Karpas-422 (cell line): ENCODE results near the gene CXCL6. TPM values are rescaled to one million over a fixed set of nuclear protein-coding genes. Genes with fewer than 3 reads are reported as not detected.

Experiments
- DNase-seq: peaks from one replicate; pipeline ENCODE4 v3.0.0-alpha.2; 2015
- H2AFZ ChIP-seq: fragments of 200-600 bp; sonication (generic); 2 replicates; pipeline ENCODE4 v1.6.1; 2014; ENCODE audit warnings: antibody characterized with exemption, low read length, mixed read lengths
- H3K27ac ChIP-seq: fragments of 200-600 bp; sonication (generic); 2 replicates; pipeline ENCODE4 v1.5.1; 2014; ENCODE audit warnings: mild to moderate bottlenecking, low read length, moderate library complexity
- H3K27me3 ChIP-seq: fragments of 200-600 bp; sonication (generic); 2 replicates; pipeline ENCODE4 v1.6.1; 2014; ENCODE audit warnings: low read length, mixed read lengths
- H3K36me3 ChIP-seq: fragments of 200-600 bp; sonication (generic); 2 replicates; pipeline ENCODE4 v1.6.1; 2014; ENCODE audit warnings: low read length, mixed read lengths; ENCODE audit not compliant: insufficient read depth
- H3K4me1 ChIP-seq: fragments of 200-600 bp; sonication (generic); 2 replicates; pipeline ENCODE4 v1.6.1; 2014; ENCODE audit warnings: mild to moderate bottlenecking, low read length, mixed read lengths
- H3K4me2 ChIP-seq: fragments of 200-600 bp; sonication (generic); 2 replicates; pipeline ENCODE4 v1.6.1; 2014; ENCODE audit warnings: low read length, low read depth, mild to moderate bottlenecking; ENCODE audit not compliant: poor library complexity, severe bottlenecking
- H3K4me3 ChIP-seq: fragments of 200-600 bp; sonication (generic); 2 replicates; pipeline ENCODE4 v1.5.1; 2014; ENCODE audit warnings: mild to moderate bottlenecking, antibody characterized with exemption, low read length, mixed read lengths
- H3K79me2 ChIP-seq: fragments of 200-600 bp; sonication (generic); 2 replicates; pipeline ENCODE4 v1.6.1; 2014; ENCODE audit warnings: mild to moderate bottlenecking, low read length, mixed read lengths
- H3K9ac ChIP-seq: fragments of 200-600 bp; sonication (generic); 2 replicates; pipeline ENCODE4 v1.6.0; 2014; ENCODE audit warnings: low read length
- H3K9me2 ChIP-seq: fragments of 200-600 bp; sonication (generic), shearing (Covaris generic); replicated peaks from 2 replicates; pipeline ENCODE4 v1.6.0; 2014; ENCODE audit warnings: mild to moderate bottlenecking, low read length, moderate library complexity; ENCODE audit not compliant: insufficient read depth
- H3K9me3 ChIP-seq: fragments of 300-700, 200-600 bp; sonication (generic); 2 replicates; pipeline ENCODE4 v1.6.1; 2014; ENCODE audit warnings: low read length, mixed read lengths
- H4K20me1 ChIP-seq: fragments of 200-600 bp; sonication (generic); 2 replicates; pipeline ENCODE4 v1.6.1; 2014; ENCODE audit warnings: mild to moderate bottlenecking, antibody characterized with exemption, low read length, low read depth; ENCODE audit not compliant: insufficient read depth
- total RNA-seq: library from RNA; depleted of rRNA; stranded (reverse); fragments of >200 nt; shearing (Covaris generic); gene quantifications from 2 replicates; pipeline ENCODE4 v1.2.3, GENCODE V29; 2014; ENCODE audit warnings: low replicate concordance

Gene CXCL6
- total RNA-seq, 1 experiment from 2014 or later, result not detected

GRCh38 chr4:73814679-73815078 lies 21.8 kb upstream of the CXCL6 start:
- no peaks in the 10 kb centered on the region; the same call in 1 of the 2 replicates for H3K27me3 ChIP-seq
- H3K9ac ChIP-seq, result no peak overlapping the region
- DNase-seq, result no peak
- H3K9me2 ChIP-seq, result no peaks in the 10 kb centered on the region
- no peaks in the 10 kb centered on the region for H3K36me3 ChIP-seq
- H2AFZ ChIP-seq, result no peak overlapping the region
- H3K4me2 ChIP-seq, result no peak overlapping the region
- no peaks in the 10 kb centered on the region for H3K4me1 ChIP-seq
- no peaks in the 10 kb centered on the region for H3K9me3 ChIP-seq
- H4K20me1 ChIP-seq, result no peaks in the 10 kb centered on the region
- H3K79me2 ChIP-seq, result no peaks in the 10 kb centered on the region
- H3K27ac ChIP-seq, result no peak overlapping the region
- H3K4me3 ChIP-seq, result no peak overlapping the region

GRCh38 chr4:73815145-73815544 lies 21.3 kb upstream of the CXCL6 start:
- Histone ChIP-seq H3K79me2 (no peaks in the 10 kb centered on the region), H3K9ac (no peak overlapping the region), H3K4me2 (no peak overlapping the region), H3K9me3 (no peaks in the 10 kb centered on the region), H3K9me2 (no peaks in the 10 kb centered on the region), H3K27ac (no peak overlapping the region), H3K27me3 (no peaks in the 10 kb centered on the region; the same call in 1 of the 2 replicates), H3K4me1 (no peaks in the 10 kb centered on the region), H4K20me1 (no peaks in the 10 kb centered on the region), H2AFZ (no peak overlapping the region), H3K4me3 (no peak overlapping the region), H3K36me3 (no peaks in the 10 kb centered on the region)
- no peak for DNase-seq

GRCh38 chr4:73816814-73817213 lies 19.7 kb upstream of the CXCL6 start:
- H2AFZ ChIP-seq, result no peak overlapping the region
- no peak for DNase-seq
- H3K4me3 ChIP-seq, result no peak overlapping the region
- H3K4me2 ChIP-seq, result no peak overlapping the region
- H3K9me2 ChIP-seq, result no peaks in the 10 kb centered on the region
- no peak overlapping the region for H3K9ac ChIP-seq
- H3K27ac ChIP-seq, result no peak overlapping the region
- H3K9me3 ChIP-seq, result no peaks in the 10 kb centered on the region
- H3K79me2 ChIP-seq, result no peaks in the 10 kb centered on the region
- no peaks in the 10 kb centered on the region for H4K20me1 ChIP-seq
- H3K27me3 ChIP-seq, result no peaks in the 10 kb centered on the region; the same call in 1 of the 2 replicates
- no peaks in the 10 kb centered on the region for H3K4me1 ChIP-seq
- no peaks in the 10 kb centered on the region for H3K36me3 ChIP-seq

- H3K9ac ChIP-seq, result no peak overlapping the region
- H3K9me2 ChIP-seq, result no peaks in the 10 kb centered on the region
- H3K36me3 ChIP-seq, result no peaks in the 10 kb centered on the region
- no peak overlapping the region for H3K4me3 ChIP-seq
- no peak for DNase-seq
- H3K27ac ChIP-seq, result no peak overlapping the region
- H4K20me1 ChIP-seq, result no peaks in the 10 kb centered on the region
- no peaks in the 10 kb centered on the region for H3K79me2 ChIP-seq
- H3K4me1 ChIP-seq, result no peaks in the 10 kb centered on the region
- H2AFZ ChIP-seq, result no peak overlapping the region
- no peaks in the 10 kb centered on the region; the same call in 1 of the 2 replicates for H3K27me3 ChIP-seq
- no peaks in the 10 kb centered on the region for H3K9me3 ChIP-seq
- H3K4me2 ChIP-seq, result no peak overlapping the region
Observed at GRCh38 chr4:73817341-73817740, 19.1 kb upstream of the CXCL6 start.

- H3K9ac ChIP-seq, result no peak overlapping the region
- no peak overlapping the region for H3K4me3 ChIP-seq
- no peaks in the 10 kb centered on the region for H3K36me3 ChIP-seq
- no peaks in the 10 kb centered on the region for H3K9me2 ChIP-seq
- no peaks in the 10 kb centered on the region for H3K4me1 ChIP-seq
- H3K27me3 ChIP-seq, result no peaks in the 10 kb centered on the region; the same call in 1 of the 2 replicates
- H4K20me1 ChIP-seq, result no peaks in the 10 kb centered on the region
- H3K4me2 ChIP-seq, result no peak overlapping the region
- H3K9me3 ChIP-seq, result no peaks in the 10 kb centered on the region
- H2AFZ ChIP-seq, result no peak overlapping the region
- H3K27ac ChIP-seq, result no peak overlapping the region
- no peak for DNase-seq
- H3K79me2 ChIP-seq, result no peaks in the 10 kb centered on the region
Observed at GRCh38 chr4:73821325-73821724, 15.2 kb upstream of the CXCL6 start.

GRCh38 chr4:73822389-73822788 lies 14.1 kb upstream of the CXCL6 start:
- H3K4me3 ChIP-seq, result no peak overlapping the region
- H3K9ac ChIP-seq, result no peak overlapping the region
- H4K20me1 ChIP-seq, result no peaks in the 10 kb centered on the region
- no peaks in the 10 kb centered on the region for H3K36me3 ChIP-seq
- H3K27me3 ChIP-seq, result no peaks in the 10 kb centered on the region; the same call in 1 of the 2 replicates
- H3K4me2 ChIP-seq, result no peak overlapping the region
- no peaks in the 10 kb centered on the region for H3K4me1 ChIP-seq
- no peaks in the 10 kb centered on the region for H3K9me3 ChIP-seq
- H3K79me2 ChIP-seq, result no peaks in the 10 kb centered on the region
- H2AFZ ChIP-seq, result no peak overlapping the region
- no peak overlapping the region for H3K27ac ChIP-seq
- H3K9me2 ChIP-seq, result no peaks in the 10 kb centered on the region
- no peak for DNase-seq

GRCh38 chr4:73822812-73823504 lies 13.5 kb upstream of the CXCL6 start:
- no peak for DNase-seq
- no peak overlapping the region for H3K4me2 ChIP-seq
- no peaks in the 10 kb centered on the region for H3K36me3 ChIP-seq
- H3K4me3 ChIP-seq, result no peak overlapping the region
- no peaks in the 10 kb centered on the region for H3K9me3 ChIP-seq
- H3K27ac ChIP-seq, result no peak overlapping the region
- H3K9ac ChIP-seq, result no peak overlapping the region
- H3K4me1 ChIP-seq, result no peaks in the 10 kb centered on the region
- H3K9me2 ChIP-seq, result no peaks in the 10 kb centered on the region
- H3K79me2 ChIP-seq, result no peaks in the 10 kb centered on the region
- no peaks in the 10 kb centered on the region for H4K20me1 ChIP-seq
- H2AFZ ChIP-seq, result no peak overlapping the region
- H3K27me3 ChIP-seq, result no peaks in the 10 kb centered on the region; the same call in 1 of the 2 replicates

GRCh38 chr4:73823760-73824159 lies 12.7 kb upstream of the CXCL6 start:
- Histone ChIP-seq H3K9me2 (no peaks in the 10 kb centered on the region), H3K4me3 (no peak overlapping the region), H3K9me3 (no peaks in the 10 kb centered on the region), H3K36me3 (no peaks in the 10 kb centered on the region), H3K4me1 (no peaks in the 10 kb centered on the region), H3K27me3 (no peaks in the 10 kb centered on the region; the same call in 1 of the 2 replicates), H3K4me2 (no peak overlapping the region), H3K79me2 (no peaks in the 10 kb centered on the region), H3K9ac (no peak overlapping the region), H3K27ac (no peak overlapping the region), H4K20me1 (no peaks in the 10 kb centered on the region), H2AFZ (no peak overlapping the region)
- DNase-seq, result no peak
